ENCODE data around the gene PYGL.

DNA sequence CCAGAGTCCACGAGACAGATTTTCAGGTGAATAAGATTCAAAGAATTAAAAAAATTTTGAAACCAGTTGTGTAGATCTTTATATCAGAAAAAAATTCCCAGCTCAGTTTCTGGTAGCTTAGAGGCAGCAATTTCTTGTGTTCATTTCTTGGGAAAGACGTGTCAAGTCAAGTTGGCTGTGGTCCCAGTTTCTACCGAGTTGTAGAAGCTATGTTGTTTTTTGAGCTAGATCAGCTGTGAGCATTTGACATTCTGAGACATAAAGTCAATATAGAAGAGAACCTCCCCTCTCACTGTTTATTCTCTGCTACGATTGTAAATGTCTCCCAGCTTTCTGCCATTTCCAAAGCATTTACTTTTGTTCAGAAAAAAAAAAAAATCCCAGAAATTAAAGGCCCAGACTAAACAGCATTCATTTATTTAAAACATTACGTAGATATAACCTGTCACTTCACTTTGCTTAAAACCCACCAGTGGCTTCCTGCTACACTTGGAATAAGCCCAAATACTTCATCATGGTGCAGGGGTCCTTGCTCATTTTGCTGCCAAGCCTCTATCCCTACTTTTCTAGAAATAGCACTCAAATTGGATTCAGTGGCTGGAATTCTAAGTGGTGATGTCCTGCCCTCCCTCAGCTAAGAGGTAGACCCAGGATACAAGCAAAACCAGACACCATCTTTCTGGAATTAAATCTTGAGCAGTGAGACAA is 20.6 kb upstream of the PYGL start:
- no peak for TF ChIP-seq CTCF (conservative IDR thresholded peaks at IDR 0.05 in 1 of 2, IDR thresholded peaks at IDR 0.05 in 1 of 2; ENCODE audit: extremely low read depth in 1 of 2, insufficient read depth in 1 of 2, low read depth in 1 of 2, low read length in 2 of 2)
- no peak for TF ChIP-seq EZH2 (IDR thresholded peaks at IDR 0.05; ENCODE audit: borderline replicate concordance, low read length)

Data from mammary epithelial cell (primary cell).